ENCODE results near the gene CCN2.

CCN2 gene

DNA sequence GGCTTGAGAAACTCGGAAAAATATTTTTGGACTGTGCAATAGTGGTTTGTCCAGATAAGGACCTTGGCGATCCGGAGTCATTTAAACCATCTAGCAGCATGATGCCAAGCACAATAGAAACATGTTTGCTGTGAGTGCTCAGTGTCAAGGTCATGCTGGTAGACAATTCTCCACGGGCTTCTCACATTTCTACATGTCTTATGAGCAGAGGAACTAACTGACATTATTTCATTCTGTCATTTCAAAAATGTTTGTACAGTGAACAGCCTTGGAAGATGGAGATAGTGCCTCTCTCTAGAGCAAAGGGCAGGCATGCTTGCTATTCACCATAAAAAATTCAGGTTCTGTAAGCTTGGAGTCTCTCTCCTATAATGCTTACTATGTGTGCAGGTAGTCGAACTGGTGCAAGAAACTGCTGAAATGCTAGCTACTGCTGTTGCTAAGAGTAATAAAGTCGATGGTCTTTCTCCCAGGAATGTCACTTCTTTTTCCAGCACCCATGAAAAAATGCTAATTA is 25.4 kb upstream of the CCN2 start:
- H3K27ac ChIP-seq: no peak overlapping the region
- TF ChIP-seq, protein P1, sequence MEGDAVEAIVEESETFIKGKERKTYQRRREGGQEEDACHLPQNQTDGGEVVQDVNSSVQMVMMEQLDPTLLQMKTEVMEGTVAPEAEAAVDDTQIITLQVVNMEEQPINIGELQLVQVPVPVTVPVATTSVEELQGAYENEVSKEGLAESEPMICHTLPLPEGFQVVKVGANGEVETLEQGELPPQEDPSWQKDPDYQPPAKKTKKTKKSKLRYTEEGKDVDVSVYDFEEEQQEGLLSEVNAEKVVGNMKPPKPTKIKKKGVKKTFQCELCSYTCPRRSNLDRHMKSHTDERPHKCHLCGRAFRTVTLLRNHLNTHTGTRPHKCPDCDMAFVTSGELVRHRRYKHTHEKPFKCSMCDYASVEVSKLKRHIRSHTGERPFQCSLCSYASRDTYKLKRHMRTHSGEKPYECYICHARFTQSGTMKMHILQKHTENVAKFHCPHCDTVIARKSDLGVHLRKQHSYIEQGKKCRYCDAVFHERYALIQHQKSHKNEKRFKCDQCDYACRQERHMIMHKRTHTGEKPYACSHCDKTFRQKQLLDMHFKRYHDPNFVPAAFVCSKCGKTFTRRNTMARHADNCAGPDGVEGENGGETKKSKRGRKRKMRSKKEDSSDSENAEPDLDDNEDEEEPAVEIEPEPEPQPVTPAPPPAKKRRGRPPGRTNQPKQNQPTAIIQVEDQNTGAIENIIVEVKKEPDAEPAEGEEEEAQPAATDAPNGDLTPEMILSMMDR (conservative IDR thresholded peaks at IDR 0.05): no peak

DNA sequence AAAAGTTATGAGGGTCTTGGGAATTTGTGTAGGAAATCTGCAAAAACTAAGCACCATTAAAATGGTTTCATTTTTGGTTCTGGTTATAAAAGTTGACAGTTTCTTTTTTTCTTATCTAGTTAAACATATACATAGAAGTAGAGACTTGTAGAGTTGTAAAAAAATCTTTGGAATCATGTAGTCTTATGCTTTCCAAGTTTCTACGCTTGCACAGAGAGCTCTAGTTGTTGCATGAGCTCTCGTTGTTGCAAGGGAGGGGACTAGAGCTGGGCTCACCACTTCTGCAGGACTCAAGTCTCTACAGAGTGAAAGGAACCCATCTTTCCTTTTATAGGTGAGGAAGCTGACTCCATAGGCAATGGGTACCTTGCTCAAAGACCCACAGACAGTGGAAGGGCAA is 21.6 kb upstream of the CCN2 start:
- no peak overlapping the region for H3K27ac ChIP-seq
- TF ChIP-seq, protein P1 (conservative IDR thresholded peaks at IDR 0.05): no peak

DNA sequence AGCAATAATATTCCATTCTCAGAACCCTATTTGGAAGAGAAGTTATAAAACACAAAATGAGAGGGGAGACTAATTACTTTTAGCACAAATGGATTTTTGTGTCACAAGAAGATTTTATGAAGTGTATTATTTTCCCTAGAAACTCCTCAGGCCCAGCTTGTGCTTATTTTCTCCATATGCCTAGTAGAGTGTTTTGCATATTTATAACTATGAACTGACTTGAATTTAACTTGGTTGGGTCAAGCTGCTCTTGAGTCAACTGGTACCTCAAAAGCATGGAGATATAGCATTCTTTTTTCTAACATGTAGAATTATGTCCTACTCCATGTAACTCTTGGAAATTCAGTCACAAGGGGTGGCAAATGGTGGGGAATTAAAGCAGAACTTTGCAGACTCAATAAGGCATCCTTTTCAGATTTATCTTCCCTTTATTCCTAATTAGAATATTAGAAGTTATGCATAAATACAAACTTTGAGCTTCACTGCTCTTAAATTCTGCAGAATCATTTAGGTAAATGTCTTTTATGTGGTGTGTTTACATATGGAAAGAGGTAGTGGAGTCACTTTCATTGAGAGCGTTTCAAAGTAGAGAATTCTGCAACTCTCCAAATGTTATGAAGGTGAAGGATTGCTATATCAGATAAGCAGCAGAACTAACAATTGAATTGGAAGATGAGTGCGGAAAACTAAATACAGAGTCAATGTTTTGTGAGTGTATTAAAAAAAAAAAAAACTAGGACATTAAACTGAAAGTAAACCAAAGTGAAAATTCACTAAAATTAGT is 19.1 kb upstream of the CCN2 start:
- no peak overlapping the region for H3K27ac ChIP-seq
- TF ChIP-seq, protein P1 (conservative IDR thresholded peaks at IDR 0.05): no peak

DNA sequence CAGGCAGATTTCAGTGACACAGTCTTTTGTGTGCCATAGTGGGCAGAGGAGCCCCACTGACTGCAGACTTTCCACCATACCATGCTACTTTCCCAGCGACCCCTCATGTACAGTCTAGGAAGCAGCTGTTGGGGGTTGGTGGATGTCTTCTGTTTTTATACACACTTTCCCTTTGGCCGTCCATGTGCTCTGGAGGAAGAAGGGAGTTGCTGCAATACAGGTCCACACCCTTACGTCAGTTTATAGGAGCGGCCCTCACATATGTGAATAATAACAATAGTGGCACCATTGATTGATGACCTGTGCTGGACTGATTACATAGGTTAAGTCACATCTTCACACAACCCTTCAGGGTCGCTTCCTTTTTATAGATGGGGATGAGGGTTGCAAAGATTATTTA is 17.5 kb upstream of the CCN2 start:
- no peak overlapping the region for H3K27ac ChIP-seq
- TF ChIP-seq, protein P1 (conservative IDR thresholded peaks at IDR 0.05): no peak

DNA sequence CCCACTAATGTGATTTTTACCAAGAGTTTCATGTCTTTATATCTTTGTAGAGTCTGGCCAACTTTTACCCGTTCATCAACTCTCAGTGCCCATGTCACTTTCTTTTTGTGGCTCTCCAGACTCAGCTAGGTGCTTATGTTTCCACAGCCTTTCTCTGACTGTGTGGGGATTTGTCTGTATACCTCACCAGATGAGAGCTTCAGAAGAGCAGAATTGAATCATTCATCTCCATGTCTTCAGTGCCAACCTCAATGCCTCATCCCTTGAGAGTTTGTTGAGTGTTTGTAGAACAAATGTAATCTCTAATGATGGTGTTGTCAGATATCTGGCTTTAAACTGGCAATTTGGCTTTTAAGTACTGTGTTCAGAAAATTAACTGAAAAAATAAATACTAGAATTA is 16.8 kb upstream of the CCN2 start:
- TF ChIP-seq, protein P1 (conservative IDR thresholded peaks at IDR 0.05): no peak
- no peak overlapping the region for H3K27ac ChIP-seq

DNA sequence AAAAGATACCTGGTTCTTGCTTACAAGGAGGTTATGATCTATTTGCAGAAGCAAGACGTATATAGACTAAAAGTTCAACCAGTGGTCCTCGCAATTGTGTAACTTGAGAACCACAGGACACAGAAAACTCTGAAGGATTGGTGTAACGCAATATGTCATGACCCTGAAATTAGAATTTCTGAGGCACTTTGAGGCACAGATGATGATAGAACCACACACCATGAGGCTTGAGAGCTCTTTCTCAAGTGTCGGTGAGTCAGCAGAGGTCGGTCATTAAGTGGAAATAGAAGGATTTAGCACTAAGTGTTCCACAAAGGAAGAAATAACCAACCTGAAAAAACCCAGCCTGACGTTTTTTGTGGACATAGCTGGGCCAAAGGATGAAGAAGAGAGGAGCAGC is 15.3 kb upstream of the CCN2 start:
- no peak overlapping the region for H3K27ac ChIP-seq
- TF ChIP-seq, protein P1 (conservative IDR thresholded peaks at IDR 0.05): no peak

DNA sequence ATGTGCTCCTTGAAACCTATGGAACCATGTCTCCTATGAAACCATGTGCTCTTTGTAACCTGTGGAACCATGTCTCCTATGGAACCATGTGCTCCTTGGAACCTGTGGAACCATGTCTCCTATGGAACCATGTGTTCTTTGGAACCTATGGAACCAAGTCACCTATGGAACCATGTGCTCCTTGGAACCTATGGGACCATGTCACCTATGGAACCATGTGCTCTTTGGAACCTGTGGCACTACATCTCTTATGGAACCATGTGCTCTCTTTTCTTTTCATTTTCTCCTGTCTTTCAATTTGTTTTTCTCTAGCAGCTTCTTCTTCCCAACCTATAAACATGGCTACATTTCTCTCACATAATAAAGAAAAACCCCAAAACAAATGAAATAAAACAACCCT is 11.9 kb upstream of the CCN2 start:
- TF ChIP-seq, protein P1 (conservative IDR thresholded peaks at IDR 0.05): no peak
- no peak overlapping the region for H3K27ac ChIP-seq
